Measurements from ENCODE around the gene SHISA5.

The SHISA5 gene

DNA sequence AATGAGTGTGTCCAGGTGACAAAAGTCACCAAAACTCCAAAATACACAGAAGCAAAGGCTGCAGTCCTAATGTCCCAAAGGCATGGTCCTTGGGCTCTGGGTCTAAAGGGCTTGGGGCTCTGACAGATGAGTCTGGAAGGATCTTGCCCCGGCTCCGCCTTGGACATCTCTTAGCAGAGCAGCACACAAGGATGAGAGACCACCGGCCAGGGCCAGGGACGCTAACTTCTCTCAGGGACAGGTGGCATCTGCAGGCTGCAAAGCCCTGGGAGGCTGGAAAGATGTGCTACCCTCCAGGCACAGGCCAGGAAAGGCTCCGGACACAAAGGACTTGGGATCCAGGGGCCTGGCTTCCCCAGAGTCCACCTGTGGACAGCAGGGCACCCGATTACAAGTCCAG, 14.1 kb upstream of the SHISA5 start:
- TF ChIP-seq, protein P1, sequence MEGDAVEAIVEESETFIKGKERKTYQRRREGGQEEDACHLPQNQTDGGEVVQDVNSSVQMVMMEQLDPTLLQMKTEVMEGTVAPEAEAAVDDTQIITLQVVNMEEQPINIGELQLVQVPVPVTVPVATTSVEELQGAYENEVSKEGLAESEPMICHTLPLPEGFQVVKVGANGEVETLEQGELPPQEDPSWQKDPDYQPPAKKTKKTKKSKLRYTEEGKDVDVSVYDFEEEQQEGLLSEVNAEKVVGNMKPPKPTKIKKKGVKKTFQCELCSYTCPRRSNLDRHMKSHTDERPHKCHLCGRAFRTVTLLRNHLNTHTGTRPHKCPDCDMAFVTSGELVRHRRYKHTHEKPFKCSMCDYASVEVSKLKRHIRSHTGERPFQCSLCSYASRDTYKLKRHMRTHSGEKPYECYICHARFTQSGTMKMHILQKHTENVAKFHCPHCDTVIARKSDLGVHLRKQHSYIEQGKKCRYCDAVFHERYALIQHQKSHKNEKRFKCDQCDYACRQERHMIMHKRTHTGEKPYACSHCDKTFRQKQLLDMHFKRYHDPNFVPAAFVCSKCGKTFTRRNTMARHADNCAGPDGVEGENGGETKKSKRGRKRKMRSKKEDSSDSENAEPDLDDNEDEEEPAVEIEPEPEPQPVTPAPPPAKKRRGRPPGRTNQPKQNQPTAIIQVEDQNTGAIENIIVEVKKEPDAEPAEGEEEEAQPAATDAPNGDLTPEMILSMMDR (IDR thresholded peaks at IDR 0.05; ENCODE audit: extremely low read depth, missing control alignments) = no peak

DNA sequence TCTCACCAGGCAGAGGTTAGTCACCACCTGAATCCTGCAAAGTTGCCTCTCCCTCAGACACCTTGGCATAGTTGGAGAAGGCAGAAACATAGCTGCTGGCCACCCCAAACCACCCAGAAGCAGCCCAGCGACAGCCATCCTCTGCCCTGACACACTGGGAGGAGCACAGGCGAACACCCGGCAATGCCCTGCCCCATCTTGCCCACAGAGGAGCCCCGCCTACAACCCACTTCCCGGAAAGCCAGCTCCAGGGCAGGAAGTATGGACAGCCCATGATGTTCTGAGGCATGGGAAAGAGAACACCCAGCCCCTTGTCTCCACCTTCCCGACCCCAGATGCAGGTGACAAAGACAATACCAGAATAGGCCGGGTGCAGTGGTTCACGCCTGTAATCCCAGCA, 12.6 kb upstream of the SHISA5 start:
- TF ChIP-seq, protein P1 (IDR thresholded peaks at IDR 0.05; ENCODE audit: extremely low read depth, missing control alignments) = no peak

More for the DNA sequence above, 14.1 kb upstream of the SHISA5 start:
- no peak for DNase-seq (ENCODE audit: low spot score)

DNA sequence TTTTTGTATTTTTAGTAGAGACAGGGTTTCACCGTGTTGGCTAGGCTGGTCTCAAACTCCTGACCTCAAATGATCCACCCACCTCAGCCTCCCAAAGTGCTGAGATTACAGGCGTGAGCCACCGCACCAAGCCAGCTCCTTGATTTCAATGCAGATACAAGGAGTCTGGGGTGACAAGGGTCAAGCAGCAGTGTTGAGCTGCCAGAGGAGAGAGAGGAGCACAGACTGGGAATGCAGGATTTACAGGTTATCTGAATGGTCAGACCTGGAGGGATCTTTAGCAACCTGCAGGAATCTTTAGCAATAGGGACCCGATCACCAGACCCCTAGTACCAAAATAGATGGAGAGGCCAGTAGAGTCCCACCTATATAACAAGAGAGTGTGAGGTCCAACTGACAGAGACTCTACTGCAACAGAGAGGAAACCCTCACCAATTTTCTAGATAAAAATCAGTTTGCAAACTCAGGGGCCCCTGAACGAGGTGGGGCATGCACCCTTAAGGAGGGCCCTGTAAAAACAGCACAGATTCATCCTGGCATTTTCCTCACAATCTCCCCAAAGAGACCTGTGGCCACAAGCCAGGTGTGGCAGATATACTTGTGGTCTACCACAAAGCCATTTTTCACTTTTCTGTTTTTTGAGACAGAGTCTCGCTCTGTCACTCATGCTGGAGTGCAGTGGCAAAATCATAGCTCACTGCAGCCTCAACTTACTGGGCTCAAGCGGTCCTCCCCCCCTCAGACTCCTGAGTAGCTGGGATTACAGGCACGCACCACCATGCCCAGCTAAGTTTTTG, 10.7 kb upstream of the SHISA5 start:
- DNase-seq (ENCODE audit: low spot score) = no peak
- TF ChIP-seq, protein P1 (IDR thresholded peaks at IDR 0.05; ENCODE audit: extremely low read depth, missing control alignments) = no peak

More for the DNA sequence above, 12.6 kb upstream of the SHISA5 start:
- no peak for DNase-seq (ENCODE audit: low spot score)

DNA sequence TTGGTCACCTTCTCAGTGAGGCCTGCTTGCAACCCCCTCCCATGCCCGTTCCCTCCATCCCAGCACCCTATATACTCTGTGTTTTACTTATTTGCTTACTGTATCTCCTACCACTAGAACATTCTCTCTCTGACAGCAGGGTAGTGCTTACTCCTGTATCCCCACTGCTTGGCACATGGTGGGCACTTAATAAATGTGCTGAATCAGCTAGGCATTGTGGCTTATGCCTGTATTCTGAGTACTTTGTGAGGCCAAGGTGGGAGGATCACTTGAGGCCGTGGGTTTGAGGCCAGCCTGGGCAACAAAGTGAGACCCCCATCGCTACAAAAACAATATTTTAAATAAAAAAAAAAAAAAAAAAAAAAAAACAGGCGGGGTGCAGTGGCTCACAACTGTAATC, 7.6 kb upstream of the SHISA5 start:
- TF ChIP-seq, protein P1 (IDR thresholded peaks at IDR 0.05; ENCODE audit: extremely low read depth, missing control alignments) = no peak
- DNase-seq (ENCODE audit: low spot score) = no peak

DNA sequence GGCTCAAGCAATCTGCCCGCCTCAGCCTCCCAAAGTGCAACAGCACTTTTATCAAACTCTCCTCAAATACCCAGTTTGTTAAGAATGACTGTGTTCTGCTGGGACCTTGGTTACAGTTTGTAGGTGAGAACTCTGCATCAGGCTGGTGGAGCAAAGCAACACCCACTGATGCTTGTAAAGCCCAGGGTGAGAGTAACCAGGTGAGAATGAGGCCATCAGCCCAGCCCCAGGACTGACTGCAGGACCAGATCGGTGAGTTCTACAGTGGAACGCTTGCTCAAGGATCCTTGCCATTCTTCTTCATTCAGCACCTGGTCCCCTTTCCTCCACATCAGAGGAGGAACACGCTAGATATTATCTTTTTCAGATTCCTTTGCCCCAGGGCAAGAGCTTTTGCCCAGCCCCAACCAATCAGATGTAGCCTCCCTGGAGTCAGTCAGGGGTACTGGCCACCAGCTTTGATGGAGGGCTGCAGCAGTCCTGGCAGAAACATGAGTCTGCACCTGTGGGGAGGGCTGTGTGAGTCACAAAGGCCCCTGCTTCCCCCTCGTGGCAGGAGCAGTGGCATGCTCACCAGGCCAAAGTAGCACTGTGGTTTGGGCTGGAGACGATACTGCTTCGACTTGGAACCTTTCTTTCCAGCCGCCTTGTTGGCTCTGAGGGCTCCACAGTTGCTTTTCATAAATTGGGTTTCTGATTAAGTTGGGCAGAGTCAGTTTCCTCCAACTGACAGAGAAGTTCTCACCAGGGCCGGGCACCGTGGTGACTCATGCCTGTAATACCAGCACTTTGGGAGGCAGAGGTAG, 3.5 kb upstream of the SHISA5 start:
- peak; percentile 81 for DNase-seq (ENCODE audit: low spot score)
- TF ChIP-seq, protein P1 (IDR thresholded peaks at IDR 0.05; ENCODE audit: extremely low read depth, missing control alignments) = peak; percentile 29

DNA sequence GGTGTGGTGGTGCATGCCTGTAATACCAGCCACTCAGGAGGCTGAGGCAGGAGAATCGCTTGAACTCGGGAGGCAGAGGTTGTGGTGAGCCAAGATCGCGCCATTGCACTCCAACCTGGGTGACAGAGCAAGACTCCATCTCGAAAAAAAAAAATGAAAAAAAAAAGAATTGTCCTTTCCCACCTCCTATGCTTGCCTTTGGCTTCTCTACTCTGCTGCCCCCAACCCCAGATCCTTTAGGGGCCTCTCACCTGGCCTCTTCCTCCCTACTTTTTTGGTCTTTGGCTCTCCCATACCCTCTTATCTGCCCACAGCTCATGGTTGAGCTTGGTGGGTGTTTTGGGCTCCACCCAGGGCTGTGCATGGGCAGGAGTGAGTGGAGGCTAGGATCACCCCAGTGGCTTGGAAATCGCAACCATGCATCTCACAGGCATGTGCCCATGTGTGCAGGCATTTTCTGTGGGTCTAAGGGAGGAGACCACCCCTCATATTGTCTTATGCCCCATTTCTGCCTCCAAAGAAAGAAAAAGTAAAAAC, 2.1 kb upstream of the SHISA5 start:
- DNase-seq (ENCODE audit: low spot score) = no peak
- TF ChIP-seq, protein P1 (IDR thresholded peaks at IDR 0.05; ENCODE audit: extremely low read depth, missing control alignments) = no peak

DNA sequence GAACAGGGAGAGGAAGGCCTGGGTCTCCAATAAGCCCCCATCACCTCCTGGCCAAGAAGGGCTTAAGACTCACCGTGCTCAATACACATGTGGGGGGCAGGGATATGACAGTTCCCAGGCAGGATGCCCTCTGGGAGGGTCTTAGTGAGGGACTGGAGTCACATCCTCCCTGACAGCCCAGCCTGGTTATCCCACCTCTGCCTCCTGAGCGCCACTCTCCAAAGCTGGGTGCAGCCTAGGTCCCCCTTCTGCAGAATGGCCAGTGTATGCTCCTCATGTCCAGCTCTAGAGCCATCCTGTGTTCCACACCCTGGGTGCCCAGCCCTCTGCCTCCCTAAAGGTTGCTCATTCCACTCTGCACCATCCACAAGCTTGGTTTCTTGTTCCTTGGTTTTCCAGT, 1.2 kb upstream of the SHISA5 start:
- TF ChIP-seq, protein P1 (IDR thresholded peaks at IDR 0.05; ENCODE audit: extremely low read depth, missing control alignments) = no peak
- DNase-seq (ENCODE audit: low spot score) = no peak
